Astrocyte (in vitro differentiated cells and primary cell): ENCODE data around the gene SLC43A3.

ENCODE experiments used
- EZH2 ChIP-seq: IDR thresholded peaks from 2 replicates; pipeline ENCODE4 v1.6.1; 2012; ENCODE audit warnings: mild to moderate bottlenecking, low read length, inconsistent platforms; ENCODE audit not compliant: insufficient read depth
- TF ChIP-seq, protein P1 (sequence below): IDR thresholded peaks from 2 replicates; pipeline ENCODE4 v1.5.1; 2011; ENCODE audit warnings: low read depth, mild to moderate bottlenecking, inconsistent platforms, low read length, moderate library complexity; ENCODE audit not compliant: insufficient read depth

DNA sequence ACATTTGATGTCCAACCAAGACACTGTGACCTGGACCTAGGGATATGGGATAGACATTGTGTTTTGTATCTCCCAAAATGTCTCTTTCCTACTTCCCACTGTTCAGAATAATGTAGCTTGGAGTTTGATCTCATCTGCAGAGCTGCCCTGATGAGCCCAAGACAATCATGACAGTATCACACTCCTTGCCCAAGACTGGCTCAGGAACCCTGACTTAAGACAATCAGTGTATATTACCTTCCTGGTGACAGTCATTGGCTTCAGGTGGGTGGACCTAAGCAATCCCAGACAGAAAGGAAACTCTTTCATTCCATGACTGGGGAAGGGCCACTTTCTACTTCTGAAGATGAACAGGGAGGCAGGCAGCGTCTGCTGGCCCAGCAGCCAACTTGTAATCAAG lies 19.1 kb upstream of the SLC43A3 start:
- TF ChIP-seq, protein P1, sequence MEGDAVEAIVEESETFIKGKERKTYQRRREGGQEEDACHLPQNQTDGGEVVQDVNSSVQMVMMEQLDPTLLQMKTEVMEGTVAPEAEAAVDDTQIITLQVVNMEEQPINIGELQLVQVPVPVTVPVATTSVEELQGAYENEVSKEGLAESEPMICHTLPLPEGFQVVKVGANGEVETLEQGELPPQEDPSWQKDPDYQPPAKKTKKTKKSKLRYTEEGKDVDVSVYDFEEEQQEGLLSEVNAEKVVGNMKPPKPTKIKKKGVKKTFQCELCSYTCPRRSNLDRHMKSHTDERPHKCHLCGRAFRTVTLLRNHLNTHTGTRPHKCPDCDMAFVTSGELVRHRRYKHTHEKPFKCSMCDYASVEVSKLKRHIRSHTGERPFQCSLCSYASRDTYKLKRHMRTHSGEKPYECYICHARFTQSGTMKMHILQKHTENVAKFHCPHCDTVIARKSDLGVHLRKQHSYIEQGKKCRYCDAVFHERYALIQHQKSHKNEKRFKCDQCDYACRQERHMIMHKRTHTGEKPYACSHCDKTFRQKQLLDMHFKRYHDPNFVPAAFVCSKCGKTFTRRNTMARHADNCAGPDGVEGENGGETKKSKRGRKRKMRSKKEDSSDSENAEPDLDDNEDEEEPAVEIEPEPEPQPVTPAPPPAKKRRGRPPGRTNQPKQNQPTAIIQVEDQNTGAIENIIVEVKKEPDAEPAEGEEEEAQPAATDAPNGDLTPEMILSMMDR, result no peak
- TF ChIP-seq EZH2, result no peak
